Ovary (tissue), 3 donors: Measurements from ENCODE around the gene ABCC5.

ENCODE experiments used
- CTCF ChIP-seq, 3 donors: fragments of 450-650 bp in 2 of 3; fragments of 200-600 bp in 1 of 3; IDR thresholded peaks; one replicate each; pipeline versions ENCODE4 v1.5.1 to v1.8.0; 2016 to 2022; ENCODE audit warnings: antibody characterized with exemption in 3 of 3, mild to moderate bottlenecking in 1 of 3
- EP300 ChIP-seq: sonication (generic); formaldehyde crosslinking; IDR thresholded peaks from one replicate; pipeline ENCODE4 v1.6.1; 2017; ENCODE audit warnings: antibody characterized with exemption
- POLR2A ChIP-seq: fragments of 450-650 bp; IDR thresholded peaks from one replicate; pipeline ENCODE4 v1.6.1; 2017; ENCODE audit warnings: antibody characterized with exemption, mild to moderate bottlenecking, moderate library complexity
- donor health status: DM: no; HTN: no; CAD: no.

GRCh38 chr3:183892610-183893214 is 125.0 kb downstream of the ABCC5 start:
- TF ChIP-seq CTCF (IDR thresholded peaks at IDR 0.05), result no peak
- TF ChIP-seq EP300, result no peak
- no peak for TF ChIP-seq POLR2A
